CD14-positive monocyte (primary cell): ENCODE results near the gene PHACTR3. TPM values are rescaled to one million over a fixed set of nuclear protein-coding genes. Genes with fewer than 3 reads are reported as not detected.

Experiments used
- DNase-seq, 3 donors: peaks; one replicate each; pipeline ENCODE4 v3.0.0-alpha.2; 2011 to 2022
- H2AFZ ChIP-seq: 2 replicates; pipeline ENCODE4 v1.6.0; 2012; ENCODE audit warnings: mild to moderate bottlenecking, low read depth, low read length, inconsistent platforms; ENCODE audit not compliant: insufficient read depth, poor library complexity, severe bottlenecking
- H3K27ac ChIP-seq, 2 donors: 1 replicate in 1 of 2; 2 replicates in 1 of 2; pipeline ENCODE4 v1.5.1; 2012 to 2013; ENCODE audit warnings: low read length in 2 of 2, control low read depth in 1 of 2, inconsistent platforms in 1 of 2, low read depth in 1 of 2, mild to moderate bottlenecking in 1 of 2
- H3K27me3 ChIP-seq, 2 donors: one replicate each; pipeline versions ENCODE4 v1.6.0 to v1.6.1; 2011 to 2013; ENCODE audit warnings: low read length in 2 of 2; ENCODE audit not compliant: control insufficient read depth in 2 of 2, insufficient read depth in 2 of 2
- H3K36me3 ChIP-seq, 2 donors: replicated peaks in 1 of 2; 1 replicate in 1 of 2; 2 replicates in 1 of 2; pipeline versions ENCODE4 v1.5.1 to v1.6.1; 2012 to 2013; ENCODE audit warnings: low read length in 2 of 2, control low read depth in 1 of 2, inconsistent platforms in 1 of 2, mild to moderate bottlenecking in 1 of 2; ENCODE audit not compliant: insufficient read depth in 2 of 2, control insufficient read depth in 1 of 2
- H3K4me1 ChIP-seq, 2 donors: 1 replicate in 1 of 2; 2 replicates in 1 of 2; pipeline versions ENCODE4 v1.5.1 to v1.6.1; 2012 to 2013; ENCODE audit warnings: low read length in 2 of 2, control low read depth in 1 of 2, inconsistent platforms in 1 of 2, mild to moderate bottlenecking in 1 of 2, moderate library complexity in 1 of 2; ENCODE audit not compliant: insufficient read depth in 2 of 2, control insufficient read depth in 1 of 2
- H3K4me2 ChIP-seq: replicated peaks from 2 replicates; pipeline ENCODE3; 2012; ENCODE audit warnings: low read length, moderate library complexity, mild to moderate bottlenecking; ENCODE audit not compliant: poor library complexity, severe bottlenecking; ENCODE audit errors: extremely low read depth
- H3K4me3 ChIP-seq, 3 experiments: fragments of 200-600 bp in 1 of 3; sonication (generic) in 1 of 3; replicated peaks in 1 of 3; 1 replicate in 2 of 3; 2 replicates in 1 of 3; pipeline ENCODE4 v1.5.1; 2011 to 2013; ENCODE audit warnings: low read length in 3 of 3, mild to moderate bottlenecking in 3 of 3, control low read depth in 2 of 3, low read depth in 2 of 3, inconsistent platforms in 1 of 3, moderate library complexity in 1 of 3
- H3K79me2 ChIP-seq: 2 replicates; pipeline ENCODE4 v1.6.0; 2012; ENCODE audit warnings: mild to moderate bottlenecking, control low read depth, inconsistent platforms, low read length, moderate library complexity; ENCODE audit not compliant: insufficient read depth
- H3K9ac ChIP-seq: 2 replicates; pipeline ENCODE4 v1.6.0; 2017; ENCODE audit warnings: low read length, mild to moderate bottlenecking; ENCODE audit not compliant: insufficient read depth, poor library complexity, severe bottlenecking
- H3K9me3 ChIP-seq, 2 donors: replicated peaks in 1 of 2; 1 replicate in 1 of 2; 2 replicates in 1 of 2; pipeline versions ENCODE4 v1.5.1 to v1.6.1; 2012 to 2013; ENCODE audit warnings: low read length in 2 of 2, control low read depth in 1 of 2; ENCODE audit not compliant: control insufficient read depth in 1 of 2, insufficient read depth in 1 of 2
- H4K20me1 ChIP-seq: 2 replicates; pipeline ENCODE4 v1.6.0; 2012; ENCODE audit warnings: mild to moderate bottlenecking, low read length, control low read depth, moderate library complexity; ENCODE audit not compliant: insufficient read depth
- H3K27ac Mint-ChIP-seq, 7 donors: one replicate each; pipeline ENCODE4 v1.8.0; 2020; ENCODE audit warnings: mild to moderate bottlenecking in 7 of 7, mixed read lengths in 7 of 7, moderate library complexity in 6 of 7, inconsistent platforms in 2 of 7
- H3K27me3 Mint-ChIP-seq, 3 donors: one replicate each; pipeline ENCODE4 v1.8.0; 2021 to 2022; ENCODE audit warnings: low read depth in 3 of 3, mild to moderate bottlenecking in 3 of 3, mixed read lengths in 3 of 3, moderate library complexity in 3 of 3, inconsistent platforms in 1 of 3
- H3K36me3 Mint-ChIP-seq, 2 donors: one replicate each; pipeline ENCODE4 v1.8.0; 2020; ENCODE audit warnings: mixed read lengths in 2 of 2, inconsistent platforms in 1 of 2, mild to moderate bottlenecking in 1 of 2
- H3K4me1 Mint-ChIP-seq: one replicate; pipeline ENCODE4 v1.8.0; 2020; ENCODE audit warnings: mild to moderate bottlenecking, mixed read lengths
- H3K4me3 Mint-ChIP-seq, 2 donors: one replicate each; pipeline ENCODE4 v1.8.0; 2020; ENCODE audit warnings: mild to moderate bottlenecking in 2 of 2, mixed read lengths in 2 of 2, moderate library complexity in 1 of 2
- H3K9me3 Mint-ChIP-seq, 7 donors: one replicate each; pipeline ENCODE4 v1.8.0; 2020 to 2022; ENCODE audit warnings: mixed read lengths in 7 of 7, mild to moderate bottlenecking in 6 of 7, moderate library complexity in 6 of 7, inconsistent platforms in 2 of 7
- WGBS: methylation state at CpG from one replicate; pipeline ENCODE4 v1.1.5; 2013; ENCODE audit warnings: missing lambda C conversion rate; ENCODE audit not compliant: insufficient coverage; 5-methylcytosine and 5-hydroxymethylcytosine counted together
- intact Hi-C, 2 donors: fragments of 100-400 bp; cut with micrococcal nuclease; formaldehyde crosslinking; loops; one replicate each; pipeline versions ENCODE4 v1.15.0 to v1.15.1; 2023
- polyA plus RNA-seq, 3 donors: library from polyadenylated mRNA; depleted of rRNA in 1 of 3; unstranded in 2 of 3; stranded (reverse) in 1 of 3; fragments of 300-500 nt in 2 of 3; fragments of >200 nt in 1 of 3; fragmentation: Illumina TruSeq in 2 of 3; gene quantifications; 1 replicate in 2 of 3; 2 replicates in 1 of 3; pipeline ENCODE4 v1.2.3, GENCODE V29; 2012 to 2021
- TF ChIP-seq, protein P1 (sequence below): fragments of 200-600 bp; IDR thresholded peaks from one replicate; pipeline ENCODE4 v1.8.0; 2022; ENCODE audit warnings: antibody characterized with exemption, mild to moderate bottlenecking

Gene PHACTR3
- polyA plus RNA-seq, 3 donors = 0.11 to 0.17 TPM; not detected in 1

DNA sequence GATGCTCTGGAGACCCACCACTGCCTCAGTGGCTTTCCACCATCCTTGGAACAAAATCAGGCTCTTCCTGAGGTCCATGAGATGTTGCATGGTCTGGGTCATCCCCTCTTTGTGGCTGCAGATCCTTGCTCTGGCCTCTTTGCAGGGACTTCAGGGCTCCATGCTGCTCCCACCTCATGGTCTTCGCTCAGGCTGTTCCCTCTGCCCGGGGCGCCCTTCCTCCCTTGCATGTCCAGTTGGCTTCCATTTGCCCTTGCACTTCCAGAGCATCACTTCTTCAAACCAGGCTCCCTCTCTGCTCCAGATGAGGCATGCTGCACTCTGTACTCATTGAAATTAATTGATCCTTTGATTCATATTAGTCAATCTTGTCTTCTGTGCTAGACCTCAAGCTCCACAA lies 4.4 kb upstream of the PHACTR3 start:
- Mint-ChIP-seq H3K36me3 (no peaks in the 10 kb centered on the region), H3K4me1 (peaks cover 2% of the 10 kb centered on the region), H3K27ac (peak overlapping the region in 1 of 7 donors; percentile 27), H3K9me3 (peaks cover 0 to 7% (median 0%) of the 10 kb centered on the region in 7 donors), H3K4me3 (peak overlapping the region in 1 of 2 donors; percentile 35), H3K27me3 (peaks cover 60 to 73% (median 72%) of the 10 kb centered on the region in 3 donors)
- H3K27me3 ChIP-seq = peaks cover 18 to 68% of the 10 kb centered on the region in 2 donors
- intact Hi-C loops = loop anchor here in 1 of 2 donors (2.0 kb wide), 1 partner anchor 151 kb away; no protein-coding TSS in a partner anchor
- H3K9ac ChIP-seq = no peak overlapping the region
- 85% methylated on average over 3 of the region's 3 CpGs for WGBS
- H2AFZ ChIP-seq = no peak overlapping the region
- no peaks in the 10 kb centered on the region for H3K4me1 ChIP-seq
- no peak overlapping the region for H3K4me2 ChIP-seq
- H3K27ac ChIP-seq = no peak overlapping the region
- H3K36me3 ChIP-seq = no peaks in the 10 kb centered on the region
- TF ChIP-seq, protein P1, sequence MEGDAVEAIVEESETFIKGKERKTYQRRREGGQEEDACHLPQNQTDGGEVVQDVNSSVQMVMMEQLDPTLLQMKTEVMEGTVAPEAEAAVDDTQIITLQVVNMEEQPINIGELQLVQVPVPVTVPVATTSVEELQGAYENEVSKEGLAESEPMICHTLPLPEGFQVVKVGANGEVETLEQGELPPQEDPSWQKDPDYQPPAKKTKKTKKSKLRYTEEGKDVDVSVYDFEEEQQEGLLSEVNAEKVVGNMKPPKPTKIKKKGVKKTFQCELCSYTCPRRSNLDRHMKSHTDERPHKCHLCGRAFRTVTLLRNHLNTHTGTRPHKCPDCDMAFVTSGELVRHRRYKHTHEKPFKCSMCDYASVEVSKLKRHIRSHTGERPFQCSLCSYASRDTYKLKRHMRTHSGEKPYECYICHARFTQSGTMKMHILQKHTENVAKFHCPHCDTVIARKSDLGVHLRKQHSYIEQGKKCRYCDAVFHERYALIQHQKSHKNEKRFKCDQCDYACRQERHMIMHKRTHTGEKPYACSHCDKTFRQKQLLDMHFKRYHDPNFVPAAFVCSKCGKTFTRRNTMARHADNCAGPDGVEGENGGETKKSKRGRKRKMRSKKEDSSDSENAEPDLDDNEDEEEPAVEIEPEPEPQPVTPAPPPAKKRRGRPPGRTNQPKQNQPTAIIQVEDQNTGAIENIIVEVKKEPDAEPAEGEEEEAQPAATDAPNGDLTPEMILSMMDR = no peak
- DNase-seq = no peak
- H3K4me3 ChIP-seq = no peak overlapping the region
- peaks cover 0 to 6% of the 10 kb centered on the region in 2 donors for H3K9me3 ChIP-seq
- H4K20me1 ChIP-seq = no peaks in the 10 kb centered on the region
- H3K79me2 ChIP-seq = no peaks in the 10 kb centered on the region

DNA sequence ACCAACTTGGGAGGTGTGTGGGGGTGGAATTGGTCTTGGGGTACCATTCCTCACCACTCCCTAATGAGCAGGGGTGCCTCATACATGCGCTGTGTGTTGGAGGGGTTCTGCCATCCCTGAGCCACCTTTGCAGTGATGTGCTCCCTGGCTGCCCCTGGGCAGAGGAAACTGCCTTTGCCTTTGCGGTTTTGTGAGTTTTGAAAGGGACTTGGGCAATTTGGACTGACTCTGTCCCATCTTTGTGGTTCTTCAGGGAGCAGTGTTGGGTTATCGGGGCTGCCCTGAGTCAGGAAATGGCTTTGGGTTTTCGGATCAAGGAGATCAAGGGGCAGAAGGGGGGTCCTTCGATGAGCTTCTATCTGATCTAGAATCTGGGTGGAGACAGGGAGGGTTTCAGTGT lies 3.9 kb upstream of the PHACTR3 start:
- Mint-ChIP-seq H3K27ac (peak overlapping the region in 1 of 7 donors; percentile 31), H3K4me1 (peaks cover 2% of the 10 kb centered on the region), H3K36me3 (no peaks in the 10 kb centered on the region), H3K27me3 (peaks cover 64 to 77% (median 72%) of the 10 kb centered on the region in 3 donors), H3K9me3 (peaks cover 0 to 7% (median 0%) of the 10 kb centered on the region in 7 donors), H3K4me3 (peak overlapping the region in 1 of 2 donors; percentile 54)
- Histone ChIP-seq H4K20me1 (no peaks in the 10 kb centered on the region), H3K36me3 (no peaks in the 10 kb centered on the region), H3K4me3 (no peak overlapping the region), H3K9me3 (peaks cover 0 to 6% of the 10 kb centered on the region in 2 donors), H3K27me3 (peaks cover 20 to 73% of the 10 kb centered on the region in 2 donors), H3K27ac (no peak overlapping the region), H3K79me2 (no peaks in the 10 kb centered on the region), H3K4me2 (no peak overlapping the region), H3K4me1 (no peaks in the 10 kb centered on the region), H2AFZ (no peak overlapping the region), H3K9ac (no peak overlapping the region)
- TF ChIP-seq, protein P1 = no peak
- 62% methylated on average over 2 of the region's 5 CpGs for WGBS
- intact Hi-C loops = loop anchor here in 1 of 2 donors (2.0 kb wide), 1 partner anchor 150 kb away; no protein-coding TSS in a partner anchor
- no peak for DNase-seq
